Measurements from ENCODE around the gene MYCN. TPM values are rescaled to one million over a fixed set of nuclear protein-coding genes. Genes with fewer than 3 reads are reported as not detected.

Gene MYCN
- total and polyA plus RNA-seq, 2 of the 13 experiments (the other 11 are each of a cell fraction or from before 2014, with no cell fraction given), result not detected

DNA sequence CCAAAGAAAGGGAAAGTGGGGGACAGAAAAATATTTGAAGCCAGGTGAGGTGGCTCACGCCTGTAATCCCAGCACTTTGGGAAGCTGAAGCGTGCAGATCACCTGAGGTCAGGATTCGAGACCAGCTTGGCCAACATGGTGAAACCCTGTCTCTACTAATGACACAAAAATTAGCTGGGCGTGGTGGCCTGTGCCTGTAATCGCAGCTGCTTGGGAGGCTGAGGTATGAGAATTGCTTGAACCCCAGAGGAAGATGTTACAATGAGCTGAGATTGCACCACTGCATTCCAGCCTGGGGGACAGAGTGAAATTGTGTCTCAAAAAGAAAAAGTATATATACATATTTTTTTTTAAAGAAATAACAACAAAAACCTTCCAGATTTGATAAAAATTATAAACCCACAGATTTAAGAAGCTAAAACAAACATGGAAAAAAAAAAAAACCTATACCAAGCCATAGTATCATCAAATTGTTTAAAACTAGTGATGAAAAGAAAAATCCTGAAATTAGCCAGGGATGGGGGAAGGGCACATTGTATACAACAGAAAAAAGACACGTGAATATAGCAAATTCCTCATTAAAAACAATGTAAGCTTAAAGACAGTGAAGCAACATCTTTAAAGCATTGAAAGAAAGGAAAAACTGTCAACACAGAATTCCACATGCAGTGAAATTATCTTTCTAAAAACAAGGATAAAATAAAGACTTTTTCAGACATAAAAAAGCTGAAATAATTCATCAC, 40.4 kb upstream of the MYCN start:
- Histone ChIP-seq H3K9me3 (ENCODE audit: low read length) (peaks cover 18% of the 10 kb centered on the region), H3K9ac (ENCODE audit: insufficient read depth, low read depth, low read length) (no peak overlapping the region), H2AFZ (ENCODE audit: low read length) (no peak overlapping the region), H3K79me2 (ENCODE audit: insufficient read depth, low read length) (no peaks in the 10 kb centered on the region), H3K4me2 (ENCODE audit: low read depth, low read length) (no peak overlapping the region), H3K27ac (ENCODE audit: extremely low read length, insufficient read depth, low read length) (no peak overlapping the region), H4K20me1 (ENCODE audit: insufficient read depth, low read length) (no peaks in the 10 kb centered on the region), H3K27me3 (ENCODE audit: control insufficient read depth in 1 of 2, insufficient read depth in 2 of 2, low read length in 2 of 2) (no peaks in the 10 kb centered on the region), H3K4me1 (ENCODE audit: insufficient read depth, low read length) (no peaks in the 10 kb centered on the region), H3K4me3 (replicated peaks in 1 of 3; ENCODE audit: insufficient read depth in 1 of 3, low read depth in 2 of 3, low read length in 3 of 3) (no peak overlapping the region), H3K36me3 (replicated peaks in 1 of 2; ENCODE audit: control insufficient read depth in 1 of 2, insufficient read depth in 2 of 2, low read length in 2 of 2) (no peaks in the 10 kb centered on the region)
- intact Hi-C loops (cut with micrococcal nuclease; ENCODE audit: unreplicated experiment) (no loop called here), in situ Hi-C loops (cut with HindIII; ENCODE audit: extremely low pct_ligation_motif_present, low pct_unique_long_range_greater_than_20kb) (no loop called here)
- WGBS (ENCODE audit: low lambda C conversion rate), result 19% methylated on average over 6 of the region's 6 CpGs
- no TSS peak for BruUV-seq (replicated peaks)
- no peak for FAIRE-seq
- ChIA-PET CTCF (ENCODE audit: low intra/inter-chr PET ratio, low total read pairs) (no interaction called here), POLR2A (no interaction called here)
- TF ChIP-seq SP4 (CRISPR knock-in tag; IDR thresholded peaks at IDR 0.05) (no peak), ZNF558 (CRISPR knock-in tag; IDR thresholded peaks at IDR 0.05; ENCODE audit: borderline replicate concordance) (no peak), IRF9 (CRISPR knock-in tag; IDR thresholded peaks at IDR 0.05; ENCODE audit: borderline replicate concordance) (no peak), HHEX (CRISPR knock-in tag; IDR thresholded peaks at IDR 0.05) (no peak), ZNF776 (CRISPR knock-in tag; IDR thresholded peaks at IDR 0.05) (no peak), YY1 (IDR thresholded peaks at IDR 0.05; ENCODE audit: insufficient read depth, insufficient replicate concordance, low read depth, low read length) (no peak), ZNF24 (IDR thresholded peaks at IDR 0.05) (no peak), ZNF18 (CRISPR knock-in tag; IDR thresholded peaks at IDR 0.05; ENCODE audit: insufficient replicate concordance) (no peak), ZNF446 (CRISPR knock-in tag; IDR thresholded peaks at IDR 0.05) (no peak), ZNF572 (CRISPR knock-in tag; IDR thresholded peaks at IDR 0.05) (no peak), SIN3A (IDR thresholded peaks at IDR 0.05; ENCODE audit: borderline replicate concordance, low read depth, low read length) (no peak), SP2 (CRISPR knock-in tag; IDR thresholded peaks at IDR 0.05) (no peak), ZNF580 (CRISPR knock-in tag; IDR thresholded peaks at IDR 0.05; ENCODE audit: borderline replicate concordance, low read depth) (no peak)
- TF ChIP-seq, protein P1, sequence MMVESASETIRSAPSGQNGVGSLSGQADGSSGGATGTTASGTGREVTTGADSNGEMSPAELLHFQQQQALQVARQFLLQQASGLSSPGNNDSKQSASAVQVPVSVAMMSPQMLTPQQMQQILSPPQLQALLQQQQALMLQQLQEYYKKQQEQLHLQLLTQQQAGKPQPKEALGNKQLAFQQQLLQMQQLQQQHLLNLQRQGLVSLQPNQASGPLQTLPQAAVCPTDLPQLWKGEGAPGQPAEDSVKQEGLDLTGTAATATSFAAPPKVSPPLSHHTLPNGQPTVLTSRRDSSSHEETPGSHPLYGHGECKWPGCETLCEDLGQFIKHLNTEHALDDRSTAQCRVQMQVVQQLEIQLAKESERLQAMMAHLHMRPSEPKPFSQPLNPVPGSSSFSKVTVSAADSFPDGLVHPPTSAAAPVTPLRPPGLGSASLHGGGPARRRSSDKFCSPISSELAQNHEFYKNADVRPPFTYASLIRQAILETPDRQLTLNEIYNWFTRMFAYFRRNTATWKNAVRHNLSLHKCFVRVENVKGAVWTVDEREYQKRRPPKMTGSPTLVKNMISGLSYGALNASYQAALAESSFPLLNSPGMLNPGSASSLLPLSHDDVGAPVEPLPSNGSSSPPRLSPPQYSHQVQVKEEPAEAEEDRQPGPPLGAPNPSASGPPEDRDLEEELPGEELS (CRISPR knock-in tag; IDR thresholded peaks at IDR 0.05), result no peak
- no peak for ATAC-seq
- DNase-seq (ENCODE audit: low spot score), result no peak

Data from HepG2 (cell line).